Measurements from ENCODE around the gene ZNHIT2.

ZNHIT2 gene

GRCh38 chr11:65078786-65079342, 38.6 kb downstream of the ZNHIT2 start:
- DNase-seq (ENCODE audit: insufficient read length, low spot score) (no peak), FAIRE-seq (no peak)

GRCh38 chr11:65078151-65078550, 39.4 kb downstream of the ZNHIT2 start:
- DNase-seq (ENCODE audit: insufficient read length, low spot score) (no peak), FAIRE-seq (peak; percentile 55)

DNA sequence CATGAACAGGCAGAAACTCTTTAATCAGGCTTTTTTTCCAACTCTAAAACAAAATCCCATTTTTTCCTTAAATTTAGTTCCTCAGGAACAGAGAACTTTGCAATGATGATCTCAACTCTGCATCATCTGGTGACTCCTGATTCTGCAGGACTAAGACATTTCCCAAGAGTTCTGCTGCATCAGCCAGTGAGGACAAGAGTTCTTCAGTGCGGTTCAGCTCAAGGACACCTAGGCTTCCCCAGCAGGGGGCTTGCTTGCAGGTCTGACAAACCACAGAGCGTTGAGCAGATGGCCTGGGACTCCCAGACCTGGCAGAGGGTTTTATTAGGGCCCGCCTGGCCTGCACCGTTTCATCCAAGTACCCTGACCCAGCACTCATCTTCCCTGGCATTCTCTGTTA, 40.0 kb downstream of the ZNHIT2 start:
- DNase-seq (ENCODE audit: insufficient read length, low spot score) (no peak), FAIRE-seq (no peak)

- DNase-seq (ENCODE audit: insufficient read length, low spot score) (no peak), FAIRE-seq (no peak)
Measured at GRCh38 chr11:65072631-65072966, 44.9 kb downstream of the ZNHIT2 start.

DNA sequence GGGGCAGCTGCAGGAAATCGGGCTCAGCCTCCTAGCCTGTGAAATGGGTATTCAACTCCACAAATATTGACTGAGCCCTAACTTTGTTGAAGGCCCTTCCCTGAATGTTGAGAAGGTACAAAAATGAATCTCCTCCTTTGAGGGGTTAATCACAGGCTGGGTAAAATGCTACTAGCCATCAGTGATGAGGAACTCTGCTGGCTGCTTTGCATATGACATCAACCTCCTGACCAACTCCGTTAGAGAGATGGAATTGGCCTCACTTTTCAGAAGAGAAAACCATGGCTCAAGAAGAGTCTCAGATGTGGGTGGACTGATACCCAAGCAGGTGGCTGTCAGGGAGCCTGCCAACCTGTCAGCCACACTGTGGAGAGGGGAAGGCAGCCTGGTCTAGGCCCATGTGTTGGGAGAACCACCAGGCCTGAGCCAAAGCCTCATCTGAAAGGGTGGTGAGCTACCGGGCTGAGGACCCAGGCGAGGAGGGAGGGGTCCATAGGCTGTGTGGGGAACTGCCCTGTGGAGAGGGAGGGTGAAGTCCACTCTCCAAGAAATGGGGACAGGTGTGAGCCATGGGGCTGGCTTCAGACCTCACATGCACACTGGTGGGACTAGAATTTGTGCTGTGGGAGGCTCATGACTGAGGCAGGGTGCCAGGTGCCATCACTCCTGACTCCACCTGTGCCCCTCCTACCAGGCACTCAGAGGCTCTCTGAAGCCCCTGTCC, 45.4 kb downstream of the ZNHIT2 start:
- DNase-seq (ENCODE audit: insufficient read length, low spot score) (no peak), FAIRE-seq (no peak)

DNA sequence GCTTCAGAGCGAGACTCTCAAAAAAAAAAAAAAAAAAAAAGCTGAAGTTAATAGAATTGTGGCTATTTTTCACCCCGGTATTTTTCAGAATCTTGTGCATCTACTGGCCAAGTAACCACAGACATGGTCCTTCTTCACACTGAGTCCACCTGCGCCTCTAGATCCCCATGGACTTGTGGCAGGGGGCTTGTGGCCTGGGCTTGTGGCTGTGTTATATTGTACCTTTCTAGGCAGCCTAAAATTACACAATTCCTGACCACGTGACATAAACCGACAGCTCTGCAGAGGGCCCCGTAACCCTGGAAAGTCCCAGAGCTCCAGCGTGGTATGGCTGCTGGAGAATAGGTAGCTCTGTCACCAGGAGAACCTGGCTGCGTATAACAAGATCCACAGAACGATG, 48.3 kb downstream of the ZNHIT2 start:
- DNase-seq (ENCODE audit: insufficient read length, low spot score) (no peak), FAIRE-seq (no peak)

DNA sequence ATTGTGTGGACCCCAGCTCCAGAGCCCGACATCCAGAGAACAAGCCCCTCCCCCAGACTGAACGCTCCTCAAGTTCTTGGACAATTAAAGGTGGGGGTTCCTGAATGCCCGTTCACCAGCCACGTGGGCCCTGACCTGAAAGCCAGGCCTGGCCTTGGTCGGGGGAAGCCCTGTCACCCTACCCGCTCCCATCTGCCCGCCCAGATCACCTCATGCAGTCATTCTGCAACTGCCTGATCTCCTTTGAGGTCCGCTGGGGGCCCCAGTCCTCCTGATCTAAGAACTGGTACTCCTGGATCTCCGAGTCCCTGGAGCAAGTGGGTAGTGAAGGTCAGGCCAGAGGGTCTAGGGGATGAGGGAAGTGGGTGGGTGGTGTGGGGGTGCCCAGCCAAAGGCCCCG, 50.1 kb downstream of the ZNHIT2 start:
- DNase-seq (ENCODE audit: insufficient read length, low spot score) (no peak), FAIRE-seq (no peak)

GRCh38 chr11:65066805-65067291, 50.7 kb downstream of the ZNHIT2 start:
- no peak for DNase-seq (ENCODE audit: insufficient read length, low spot score)
- no peak for FAIRE-seq
